Measurements from ENCODE around the gene GTF2I.
"Not testable (repeated sequence)": the region's sequence is repeated elsewhere in the genome, so short reads cannot be mapped to it uniquely, and the experiment has no call there.

The GTF2I gene

DNA sequence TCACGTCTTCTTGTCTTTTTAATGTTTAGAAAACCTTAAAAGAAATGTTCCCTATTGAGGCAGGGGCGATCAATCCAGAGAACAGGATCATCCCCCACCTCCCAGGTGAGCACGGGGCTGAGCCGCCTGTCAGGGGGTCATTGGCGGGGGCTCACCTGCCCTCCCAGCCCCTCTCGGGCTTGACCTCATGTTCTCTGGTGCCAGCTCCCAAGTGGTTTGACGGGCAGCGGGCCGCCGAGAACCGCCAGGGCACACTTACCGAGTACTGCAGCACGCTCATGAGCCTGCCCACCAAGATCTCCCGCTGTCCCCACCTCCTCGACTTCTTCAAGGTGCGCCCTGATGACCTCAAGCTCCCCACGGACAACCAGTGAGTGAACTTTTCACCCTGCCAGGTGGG lies 121.5 kb downstream of the GTF2I start:
- DNase-seq (ENCODE audit: low spot score): not testable (repeated sequence)

- DNase-seq (ENCODE audit: low spot score): not testable (repeated sequence)
These were observed 124.2 kb downstream of the GTF2I start for GRCh38 chr7:74781746-74782145.

- DNase-seq (ENCODE audit: low spot score): not testable (repeated sequence)
These were observed 126.1 kb downstream of the GTF2I start for GRCh38 chr7:74783595-74783994.

- DNase-seq (ENCODE audit: low spot score): not testable (repeated sequence)
These were observed 131.0 kb downstream of the GTF2I start for GRCh38 chr7:74788369-74789150.

GRCh38 chr7:74789200-74789736 lies 131.8 kb downstream of the GTF2I start:
- not testable (repeated sequence) for DNase-seq (ENCODE audit: low spot score)

GRCh38 chr7:74797848-74798622 lies 140.5 kb downstream of the GTF2I start:
- not testable (repeated sequence) for DNase-seq (ENCODE audit: low spot score)

GRCh38 chr7:74798644-74799043 lies 141.1 kb downstream of the GTF2I start:
- DNase-seq (ENCODE audit: low spot score): not testable (repeated sequence)

Data from D341Med (cell line).